Stimulated activated CD4-positive, alpha-beta T cell treated with anti-CD3 and anti-CD28 coated beads, TNF-alpha, amount 100 ng/mL, for 24 hours (primary cell): Measurements from ENCODE around the gene PIP4K2A.
A peak's percentile ranks its signal among the peaks of the same experiment; 100 is the strongest.
"Not testable (repeated sequence)": the region's sequence is repeated elsewhere in the genome, so short reads cannot be mapped to it uniquely, and the experiment has no call there.

Experiments
- DNase-seq, 3 experiments: peaks; one replicate each; pipeline ENCODE4 v3.0.0-alpha.2; 2020; ENCODE audit warnings: low read depth in 3 of 3

PIP4K2A gene

GRCh38 chr10:22714479-22715289 lies at the start of gene PIP4K2A:
PIP4K2A (minus strand) TSS chr10:22714578; CDS start chr10:22714326, 252 bp downstream.
- peak; percentile 50 to 71 (median 55) for DNase-seq

- DNase-seq: no peak
Observed at GRCh38 chr10:22761569-22762220, 47.3 kb upstream of the PIP4K2A start.

- no peak for DNase-seq
Observed at GRCh38 chr10:22760025-22760424, 45.6 kb upstream of the PIP4K2A start.

- no peak for DNase-seq
Observed at GRCh38 chr10:22758867-22759266, 44.5 kb upstream of the PIP4K2A start.

GRCh38 chr10:22754296-22754695 lies 39.9 kb upstream of the PIP4K2A start:
- DNase-seq: no peak

- no peak for DNase-seq
Observed at GRCh38 chr10:22753786-22754185, 39.4 kb upstream of the PIP4K2A start.

GRCh38 chr10:22752272-22752889 lies 38.0 kb upstream of the PIP4K2A start:
- DNase-seq: no peak

- DNase-seq: no peak
Observed at GRCh38 chr10:22750131-22750530, 35.8 kb upstream of the PIP4K2A start.

- not testable (repeated sequence) for DNase-seq
Observed at GRCh38 chr10:22744858-22745257, 30.5 kb upstream of the PIP4K2A start.

- DNase-seq: no peak
Observed at GRCh38 chr10:22742678-22743077, 28.3 kb upstream of the PIP4K2A start.

GRCh38 chr10:22741631-22742030 lies 27.3 kb upstream of the PIP4K2A start:
- DNase-seq: not testable (repeated sequence)

GRCh38 chr10:22740180-22740579 lies 25.8 kb upstream of the PIP4K2A start:
- DNase-seq: no peak

- DNase-seq: no peak
Observed at GRCh38 chr10:22737587-22737986, 23.2 kb upstream of the PIP4K2A start.

- no peak for DNase-seq
Observed at GRCh38 chr10:22736134-22736533, 21.8 kb upstream of the PIP4K2A start.

GRCh38 chr10:22733992-22734391 lies 19.6 kb upstream of the PIP4K2A start:
- no peak for DNase-seq

- no peak for DNase-seq
Observed at GRCh38 chr10:22727663-22728062, 13.3 kb upstream of the PIP4K2A start.

- DNase-seq: no peak
Observed at GRCh38 chr10:22727112-22727511, 12.7 kb upstream of the PIP4K2A start.

GRCh38 chr10:22724773-22725172 lies 10.4 kb upstream of the PIP4K2A start:
- no peak for DNase-seq

- DNase-seq: no peak
Observed at GRCh38 chr10:22723783-22724182, 9.4 kb upstream of the PIP4K2A start.

GRCh38 chr10:22723343-22723779 lies 9.0 kb upstream of the PIP4K2A start:
- no peak for DNase-seq

GRCh38 chr10:22722626-22723169 lies 8.3 kb upstream of the PIP4K2A start:
- DNase-seq: no peak

GRCh38 chr10:22720667-22721066 lies 6.3 kb upstream of the PIP4K2A start:
- no peak for DNase-seq
